OCI-LY1 (cell line): ENCODE results near the gene SLBP.

ENCODE experiments used
- H2AFZ ChIP-seq: fragments of 200-600 bp; sonication (generic), shearing (Covaris generic); 2 replicates; pipeline ENCODE4 v1.6.0; 2014; ENCODE audit warnings: antibody characterized with exemption, mild to moderate bottlenecking, low read length
- H3F3A ChIP-seq: fragments of 200-600 bp; sonication (generic), shearing (Covaris generic); 2 replicates; pipeline ENCODE4 v1.6.0; 2014; ENCODE audit warnings: mild to moderate bottlenecking, antibody characterized with exemption, low read length, moderate library complexity; ENCODE audit not compliant: insufficient read depth
- H3K27ac ChIP-seq: fragments of 200-600 bp; sonication (generic); 2 replicates; pipeline ENCODE4 v1.5.1; 2014; ENCODE audit warnings: low read length, mixed run types, mild to moderate bottlenecking, low read depth; ENCODE audit not compliant: poor library complexity, severe bottlenecking
- H3K27me3 ChIP-seq: fragments of 200-600 bp; sonication (generic); 2 replicates; pipeline ENCODE4 v1.6.0; 2014; ENCODE audit warnings: antibody characterized with exemption, mild to moderate bottlenecking, low read length, moderate library complexity; ENCODE audit not compliant: insufficient read depth
- H3K36me3 ChIP-seq: fragments of 200-600 bp; sonication (generic); 2 replicates; pipeline ENCODE4 v1.6.1; 2014; ENCODE audit warnings: mild to moderate bottlenecking, antibody characterized with exemption, low read length, moderate library complexity, mixed read lengths; ENCODE audit not compliant: insufficient read depth
- H3K4me1 ChIP-seq: fragments of 200-600 bp; sonication (generic); 2 replicates; pipeline ENCODE4 v1.5.1; 2014; ENCODE audit warnings: mild to moderate bottlenecking, low read length, moderate library complexity; ENCODE audit not compliant: insufficient read depth, severe bottlenecking
- H3K4me2 ChIP-seq: fragments of 200-600 bp; sonication (generic), shearing (Covaris generic); 2 replicates; pipeline ENCODE4 v1.6.1; 2014; ENCODE audit warnings: low read length
- H3K4me3 ChIP-seq: fragments of 200-600 bp; sonication (generic); 2 replicates; pipeline ENCODE4 v1.5.1; 2014; ENCODE audit warnings: low read length, low read depth, mild to moderate bottlenecking, mixed read lengths; ENCODE audit not compliant: poor library complexity, severe bottlenecking
- H3K79me2 ChIP-seq: fragments of 200-600 bp; shearing (Covaris generic); 2 replicates; pipeline ENCODE4 v1.6.1; 2016; ENCODE audit warnings: mixed run types, low read length, mixed read lengths; ENCODE audit not compliant: insufficient read depth
- H3K9ac ChIP-seq: fragments of 200-600 bp; sonication (generic), shearing (Covaris generic); 2 replicates; pipeline ENCODE4 v1.6.1; 2014; ENCODE audit warnings: mild to moderate bottlenecking, low read length, mixed read lengths
- H3K9me2 ChIP-seq: fragments of 200-600 bp; sonication (generic), shearing (Covaris generic); 2 replicates; pipeline ENCODE4 v1.6.1; 2014; ENCODE audit warnings: low read depth, mild to moderate bottlenecking, low read length, mixed read lengths
- H3K9me3 ChIP-seq: fragments of 200-600 bp; shearing (Covaris generic); 2 replicates; pipeline ENCODE4 v1.6.1; 2014; ENCODE audit warnings: low read length, mixed read lengths
- H4K20me1 ChIP-seq: fragments of 200-600 bp; sonication (generic), shearing (Covaris generic); 2 replicates; pipeline ENCODE4 v1.6.0; 2016; ENCODE audit warnings: mild to moderate bottlenecking, low read length; ENCODE audit not compliant: insufficient read depth
- EZH2 ChIP-seq: fragments of 200-600 bp; sonication (generic), shearing (Covaris generic); IDR thresholded peaks from 2 replicates; pipeline ENCODE4 v1.8.0; 2017; ENCODE audit warnings: borderline replicate concordance, mixed run types, mild to moderate bottlenecking, antibody characterized with exemption, low read length, moderate library complexity, mixed read lengths
- TF ChIP-seq, protein P1 (sequence below): fragments of 200-600 bp; sonication (generic), shearing (Covaris generic); IDR thresholded peaks from 2 replicates; pipeline ENCODE4 v1.5.1; 2017; ENCODE audit warnings: mild to moderate bottlenecking, antibody characterized with exemption, low read length, moderate library complexity, mixed read lengths

The SLBP gene

DNA sequence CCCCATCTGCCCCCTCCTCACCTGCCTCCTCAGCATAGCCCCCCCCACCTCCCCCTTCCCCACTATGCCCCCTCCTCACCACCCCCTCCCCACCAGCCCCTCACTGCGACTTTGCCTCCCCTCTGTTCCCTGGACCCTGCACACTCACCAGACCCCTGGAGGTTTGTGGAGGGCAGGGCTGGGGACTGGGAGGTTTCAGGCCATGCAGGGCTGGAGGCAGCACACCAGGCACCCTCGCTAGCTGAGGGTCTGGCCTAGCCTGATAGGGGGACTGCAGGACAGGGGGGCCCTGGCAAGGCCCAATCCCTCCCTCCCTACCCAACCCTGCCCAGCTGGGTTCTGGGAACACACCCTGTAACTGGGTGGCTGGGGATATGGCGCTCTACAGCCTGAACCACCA lies 37.3 kb upstream of the SLBP start:
- no peak for TF ChIP-seq EZH2
- TF ChIP-seq, protein P1, sequence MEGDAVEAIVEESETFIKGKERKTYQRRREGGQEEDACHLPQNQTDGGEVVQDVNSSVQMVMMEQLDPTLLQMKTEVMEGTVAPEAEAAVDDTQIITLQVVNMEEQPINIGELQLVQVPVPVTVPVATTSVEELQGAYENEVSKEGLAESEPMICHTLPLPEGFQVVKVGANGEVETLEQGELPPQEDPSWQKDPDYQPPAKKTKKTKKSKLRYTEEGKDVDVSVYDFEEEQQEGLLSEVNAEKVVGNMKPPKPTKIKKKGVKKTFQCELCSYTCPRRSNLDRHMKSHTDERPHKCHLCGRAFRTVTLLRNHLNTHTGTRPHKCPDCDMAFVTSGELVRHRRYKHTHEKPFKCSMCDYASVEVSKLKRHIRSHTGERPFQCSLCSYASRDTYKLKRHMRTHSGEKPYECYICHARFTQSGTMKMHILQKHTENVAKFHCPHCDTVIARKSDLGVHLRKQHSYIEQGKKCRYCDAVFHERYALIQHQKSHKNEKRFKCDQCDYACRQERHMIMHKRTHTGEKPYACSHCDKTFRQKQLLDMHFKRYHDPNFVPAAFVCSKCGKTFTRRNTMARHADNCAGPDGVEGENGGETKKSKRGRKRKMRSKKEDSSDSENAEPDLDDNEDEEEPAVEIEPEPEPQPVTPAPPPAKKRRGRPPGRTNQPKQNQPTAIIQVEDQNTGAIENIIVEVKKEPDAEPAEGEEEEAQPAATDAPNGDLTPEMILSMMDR, result no peak
- Histone ChIP-seq H3K79me2 (no peaks in the 10 kb centered on the region), H3K27me3 (no peaks in the 10 kb centered on the region), H3K9me3 (no peaks in the 10 kb centered on the region), H3K4me2 (no peak overlapping the region), H4K20me1 (no peaks in the 10 kb centered on the region), H2AFZ (no peak overlapping the region), H3K9me2 (no peaks in the 10 kb centered on the region), H3K27ac (no peak overlapping the region), H3K4me1 (no peaks in the 10 kb centered on the region), H3K9ac (no peak overlapping the region), H3K4me3 (no peak overlapping the region), H3K36me3 (peaks cover 7% of the 10 kb centered on the region), H3F3A (no peaks in the 10 kb centered on the region)

DNA sequence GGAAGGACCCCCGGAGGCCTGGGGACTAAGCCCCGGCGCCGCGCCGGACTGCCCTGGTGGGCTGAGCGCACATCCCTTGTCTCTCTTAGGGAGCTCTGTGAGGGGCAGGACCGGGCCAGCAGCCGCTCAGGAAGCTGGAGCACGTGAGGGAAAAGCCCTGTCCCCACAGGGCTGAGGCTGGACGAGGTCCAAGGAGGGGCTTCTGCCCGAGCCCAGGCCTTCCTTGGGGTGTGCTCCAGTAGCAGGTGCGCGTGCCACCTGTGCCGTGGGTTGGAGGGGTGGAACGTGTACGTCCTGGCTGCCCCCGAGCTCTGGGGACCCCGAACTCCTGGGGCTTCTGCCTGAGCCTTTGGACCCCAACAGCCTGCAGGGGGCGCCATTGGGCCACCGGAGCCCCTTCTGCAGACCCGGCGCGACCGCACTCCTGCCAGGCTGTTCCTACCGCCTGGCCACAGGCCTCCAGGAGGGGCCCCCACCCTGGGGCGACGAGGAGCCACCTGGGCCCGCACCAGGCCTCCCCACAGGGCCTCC lies 36.4 kb upstream of the SLBP start:
- no peak overlapping the region for H3K4me2 ChIP-seq
- H3K9me2 ChIP-seq, result no peaks in the 10 kb centered on the region
- H3K27me3 ChIP-seq, result no peaks in the 10 kb centered on the region
- no peaks in the 10 kb centered on the region for H3K4me1 ChIP-seq
- no peak overlapping the region for H2AFZ ChIP-seq
- H3K4me3 ChIP-seq, result no peak overlapping the region
- no peaks in the 10 kb centered on the region for H3K79me2 ChIP-seq
- H3K9me3 ChIP-seq, result no peaks in the 10 kb centered on the region
- peaks cover 11% of the 10 kb centered on the region for H3K36me3 ChIP-seq
- no peaks in the 10 kb centered on the region for H4K20me1 ChIP-seq
- H3K9ac ChIP-seq, result no peak overlapping the region
- no peaks in the 10 kb centered on the region for H3F3A ChIP-seq
- TF ChIP-seq, protein P1, result peak; percentile 51
- TF ChIP-seq EZH2, result no peak
- no peak overlapping the region for H3K27ac ChIP-seq

DNA sequence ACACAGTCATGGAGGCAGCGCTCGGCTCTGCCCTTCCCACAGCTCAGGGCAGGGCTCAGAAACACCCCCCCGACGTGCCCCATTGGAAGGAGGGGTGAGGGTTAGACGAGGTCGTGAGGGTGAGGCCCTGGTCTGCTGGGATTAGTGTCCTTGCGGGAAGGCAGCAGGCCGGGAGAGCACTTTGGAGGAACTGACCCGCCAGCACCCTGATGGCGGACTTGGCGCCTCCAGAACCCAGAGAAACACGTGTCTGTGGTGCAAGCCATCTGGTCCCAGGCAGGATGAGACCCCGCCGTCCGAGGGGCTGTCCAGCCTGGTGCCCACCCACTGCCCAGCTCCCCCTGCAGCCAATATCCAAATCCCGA lies 35.5 kb upstream of the SLBP start:
- H3K27ac ChIP-seq, result no peak overlapping the region
- no peak overlapping the region for H3K4me2 ChIP-seq
- H2AFZ ChIP-seq, result no peak overlapping the region
- no peak overlapping the region for H3K4me3 ChIP-seq
- H3K79me2 ChIP-seq, result no peaks in the 10 kb centered on the region
- H3F3A ChIP-seq, result no peaks in the 10 kb centered on the region
- TF ChIP-seq, protein P1, result no peak
- no peak for TF ChIP-seq EZH2
- peaks cover 13% of the 10 kb centered on the region for H3K36me3 ChIP-seq
- no peaks in the 10 kb centered on the region for H3K9me3 ChIP-seq
- no peaks in the 10 kb centered on the region for H3K27me3 ChIP-seq
- no peaks in the 10 kb centered on the region for H4K20me1 ChIP-seq
- H3K9me2 ChIP-seq, result no peaks in the 10 kb centered on the region
- no peaks in the 10 kb centered on the region for H3K4me1 ChIP-seq
- no peak overlapping the region for H3K9ac ChIP-seq
